ENCODE data around the gene AP4E1. TPM values are rescaled to one million over a fixed set of nuclear protein-coding genes. Genes with fewer than 3 reads are reported as not detected.

AP4E1 gene
- total and polyA plus RNA-seq, 2 of the 8 experiments (the other 6 are each of a cell fraction or from before 2014, with no cell fraction given): 1.4 to 10.9 TPM

DNA sequence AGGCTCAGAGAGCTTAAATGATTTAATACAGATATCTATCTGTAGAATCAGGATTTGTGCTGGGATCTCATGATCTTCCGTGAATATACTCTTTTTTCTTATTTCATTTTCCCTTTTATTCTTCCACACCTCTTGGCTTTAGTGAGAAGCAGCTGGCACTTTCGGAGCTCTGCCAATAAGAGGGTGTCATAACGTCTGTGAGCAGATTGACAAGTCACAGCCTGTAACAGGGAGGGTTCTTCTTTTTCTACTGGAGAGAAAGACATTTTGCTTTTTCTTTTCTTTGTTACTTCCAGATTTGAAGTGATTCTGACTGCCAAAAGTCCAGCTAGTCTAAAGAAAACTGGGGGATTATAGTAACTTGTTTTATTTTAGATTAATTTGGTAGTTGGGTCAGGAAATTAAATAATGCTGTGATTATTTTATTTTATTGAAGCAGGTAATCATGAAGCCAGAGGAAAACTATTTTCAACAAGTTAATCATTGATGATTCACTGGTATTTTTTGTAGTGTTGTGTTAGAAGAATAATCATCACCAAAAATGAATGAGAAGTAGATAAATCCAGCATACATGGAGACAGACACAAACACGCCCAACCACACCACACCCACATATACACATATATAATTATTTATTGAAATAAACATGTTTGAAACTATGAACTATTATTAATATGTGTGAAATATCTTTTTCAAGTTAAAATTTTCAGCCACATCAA is 116.4 kb downstream of the AP4E1 start:
- no peak overlapping the region for H3K9ac ChIP-seq (replicated peaks in 1 of 4; ENCODE audit: extremely low read depth in 1 of 4, low read depth in 3 of 4, low read length in 3 of 4)
- H3K79me2 ChIP-seq (ENCODE audit: control insufficient read depth in 1 of 2, insufficient read depth in 2 of 2, low read length in 2 of 2): no peaks in the 10 kb centered on the region
- H3K56ac ChIP-seq (replicated peaks; ENCODE audit: insufficient read length, low read depth, low read length): no peak overlapping the region
- no peaks in the 10 kb centered on the region; a peak in 1 of 4 replicates for H3K9me3 ChIP-seq (ENCODE audit: insufficient read depth in 2 of 2, low read depth in 1 of 2, low read length in 1 of 2)
- no peak overlapping the region for H3K4me2 ChIP-seq (ENCODE audit: insufficient read depth in 1 of 2, low read depth in 2 of 2, low read length in 2 of 2)
- no peak overlapping the region for H3K18ac ChIP-seq (ENCODE audit: extremely low read depth, low read length)
- H3K36me3 ChIP-seq (ENCODE audit: control insufficient read depth in 2 of 4, insufficient read depth in 4 of 4, low read length in 3 of 4): no peaks in the 10 kb centered on the region
- no peak overlapping the region for H3K23ac ChIP-seq (ENCODE audit: insufficient read length)
- H3K27ac ChIP-seq (ENCODE audit: low read depth, low read length): no peak overlapping the region
- 81% methylated on average over 4 of the region's 4 CpGs; no CpG with 5 or more reads in 1 of the 2 experiments for WGBS, 2 experiments (ENCODE audit: extremely low coverage in 1 of 2, insufficient coverage in 1 of 2, insufficient read length in 1 of 2, insufficient replicate concordance in 2 of 2, low coverage in 1 of 2, low lambda C conversion rate in 2 of 2, missing lambda C conversion rate in 1 of 2)
- H3K4ac ChIP-seq (replicated peaks; ENCODE audit: insufficient read length, low read depth, low read length): no peak overlapping the region
- H4K5ac ChIP-seq (ENCODE audit: insufficient read length, low read depth, low read length): no peak overlapping the region
- FAIRE-seq (no peak), DNase-seq (ENCODE audit: low read depth in 1 of 2, low spot score in 2 of 2) (no peak)
- H3K4me1 ChIP-seq (replicated peaks in 1 of 4; ENCODE audit: control insufficient read depth in 3 of 4, insufficient read depth in 4 of 4, low read length in 3 of 4): no peaks in the 10 kb centered on the region
- H2BK15ac ChIP-seq (ENCODE audit: low read length): no peak overlapping the region
- H3K23me2 ChIP-seq (ENCODE audit: low read depth, low read length): no peaks in the 10 kb centered on the region
- H2AK5ac ChIP-seq (ENCODE audit: low read depth, low read length): no peak overlapping the region
- H3K14ac ChIP-seq (ENCODE audit: insufficient read length): no peak overlapping the region
- H2BK20ac ChIP-seq (ENCODE audit: low read length): no peak overlapping the region
- no peaks in the 10 kb centered on the region for H4K20me1 ChIP-seq (replicated peaks in 1 of 2; ENCODE audit: control insufficient read depth in 1 of 2, insufficient read depth in 2 of 2, low read length in 2 of 2)
- H2BK120ac ChIP-seq (replicated peaks; ENCODE audit: low read depth, low read length): no peak overlapping the region
- H3K27me3 ChIP-seq (replicated peaks in 1 of 4; ENCODE audit: control insufficient read depth in 3 of 4, extremely low read depth in 1 of 4, insufficient read depth in 3 of 4, low read length in 3 of 4): no peaks in the 10 kb centered on the region
- H2BK12ac ChIP-seq (ENCODE audit: low read depth, low read length): no peak overlapping the region
- H2AFZ ChIP-seq (ENCODE audit: low read length): no peak overlapping the region
- H4K8ac ChIP-seq (ENCODE audit: extremely low read depth, insufficient read depth, low read length): no peak overlapping the region
- H2BK5ac ChIP-seq (ENCODE audit: low read depth, low read length): no peak overlapping the region
- H3K4me3 ChIP-seq (ENCODE audit: extremely low read depth in 1 of 4, insufficient read depth in 2 of 4, low read depth in 3 of 4, low read length in 4 of 4): no peak overlapping the region
- H4K91ac ChIP-seq (replicated peaks; ENCODE audit: insufficient read length, low read length): no peak overlapping the region
- CTCF ChIA-PET (ENCODE audit: partially characterized antibody): no interaction called here
- POLR2A ChIA-PET (ENCODE audit: partially characterized antibody): no interaction called here
- no peaks in the 10 kb centered on the region for H3K79me1 ChIP-seq (ENCODE audit: low read depth, low read length)
- TF ChIP-seq HDAC6 (IDR thresholded peaks at IDR 0.05; ENCODE audit: low read depth, low read length) (no peak), SUZ12 (IDR thresholded peaks at IDR 0.05; ENCODE audit: low read length) (no peak), CBX8 (IDR thresholded peaks at IDR 0.05; ENCODE audit: borderline replicate concordance, low read depth, low read length) (no peak), GTF2F1 (IDR thresholded peaks at IDR 0.05; ENCODE audit: borderline replicate concordance, low read depth, low read length) (no peak), FOSL1 (IDR thresholded peaks at IDR 0.05; ENCODE audit: insufficient read depth, low read depth, low read length) (no peak), CTBP2 (IDR thresholded peaks at IDR 0.05; ENCODE audit: borderline replicate concordance, insufficient read depth, insufficient read length, low read length) (no peak), TAF7 (optimal IDR thresholded peaks at IDR 0.05; ENCODE audit: borderline replicate concordance, low read depth, low read length) (no peak), SP1 (IDR thresholded peaks at IDR 0.05; ENCODE audit: low read depth, low read length) (no peak), RBBP5 (IDR thresholded peaks at IDR 0.05; ENCODE audit: borderline replicate concordance, low read depth, low read length) (no peak), EGR1 (IDR thresholded peaks at IDR 0.05; ENCODE audit: borderline replicate concordance, low read depth, low read length) (no peak), ZNF274 (IDR thresholded peaks at IDR 0.05; ENCODE audit: borderline replicate concordance, extremely low read depth, low read length) (no peak), NRF1 (IDR thresholded peaks at IDR 0.05; ENCODE audit: low read depth, low read length) (no peak), GABPA (IDR thresholded peaks at IDR 0.05; ENCODE audit: borderline replicate concordance, insufficient read depth, low read length) (no peak), CHD2 (IDR thresholded peaks at IDR 0.05; ENCODE audit: low read length) (no peak)
